Lower lobe of right lung (tissue), 2 donors: ENCODE data around the gene RASSF4. TPM values are rescaled to one million over a fixed set of nuclear protein-coding genes. Genes with fewer than 3 reads are reported as not detected.

Experiments used
- ATAC-seq, 2 donors: fragments of 200-7000 bp; cut with Tn5 transposase; one replicate each; pipeline ENCODE4 v1.9.1; 2020 to 2022; ENCODE audit warnings: mild to moderate bottlenecking in 2 of 2, moderate library complexity in 2 of 2
- DNase-seq: peaks from one replicate; pipeline ENCODE4 v3.0.0-alpha.2; 2020
- H3K27ac ChIP-seq: fragments of 200-600 bp; one replicate; pipeline ENCODE4 v1.8.0; 2022
- H3K27me3 ChIP-seq: fragments of 200-600 bp; one replicate; pipeline ENCODE4 v1.8.0; 2022; ENCODE audit warnings: low read depth
- H3K36me3 ChIP-seq: fragments of 200-600 bp; one replicate; pipeline ENCODE4 v1.8.0; 2022; ENCODE audit warnings: mild to moderate bottlenecking
- H3K4me1 ChIP-seq: fragments of 200-600 bp; one replicate; pipeline ENCODE4 v1.8.0; 2022
- H3K4me3 ChIP-seq: fragments of 200-600 bp; one replicate; pipeline ENCODE4 v1.8.0; 2022; ENCODE audit warnings: mild to moderate bottlenecking
- H3K9me3 ChIP-seq: fragments of 200-600 bp; one replicate; pipeline ENCODE4 v1.8.0; 2022
- CTCF ChIP-seq: fragments of 200-600 bp; IDR thresholded peaks from one replicate; pipeline ENCODE4 v1.8.0; 2022; ENCODE audit warnings: antibody characterized with exemption, mild to moderate bottlenecking
- intact Hi-C: fragments of 100-400 bp; cut with DNase I; formaldehyde crosslinking; loops from one replicate; pipeline ENCODE4 v1.11.0; 2022
- total RNA-seq: library from RNA; stranded (reverse); fragmentation: NEBNext Ultra II Directional; extraction: Animal tissue kit (Norgen Biotek cat#: 25700); gene quantifications from one replicate; pipeline ENCODE4 v1.2.1, GENCODE V29; 2021
- donor health status: DM: no; HTN: yes; CAD: no; lungs with severe emphysema.

The RASSF4 gene
- total RNA-seq, 1 donor from 2014 or later: 49.0 TPM

- Histone ChIP-seq H3K4me1 (peaks cover 56% of the 10 kb centered on the region), H3K27me3 (no peaks in the 10 kb centered on the region), H3K4me3 (peak within 1 kb of the TSS; percentile 74), H3K27ac (peak within 1 kb of the TSS; percentile 95), H3K36me3 (peaks cover 23% of the 10 kb centered on the region), H3K9me3 (no peaks in the 10 kb centered on the region)
- intact Hi-C loops: no loop called here
- ATAC-seq: peak; percentile 90 to 93
- peak; percentile 37 for TF ChIP-seq CTCF
- peak; percentile 81 for DNase-seq
Measured at GRCh38 chr10:45000752-45001380, 41.3 kb downstream of the RASSF4 start, which contains the start of gene ZNF22. Gene ZNF22 (plus strand): TSS chr10:45000923. CDS start chr10:45003369, 2,446 bp downstream.

GRCh38 chr10:45001381-45002148, 42.0 kb downstream of the RASSF4 start:
- Histone ChIP-seq H3K4me1 (peaks cover 54% of the 10 kb centered on the region), H3K27me3 (no peaks in the 10 kb centered on the region), H3K4me3 (peak overlapping the region; percentile 74), H3K27ac (peak overlapping the region; percentile 95), H3K9me3 (no peaks in the 10 kb centered on the region), H3K36me3 (peaks cover 23% of the 10 kb centered on the region)
- intact Hi-C loops: no loop called here
- no peak for TF ChIP-seq CTCF
- DNase-seq: peak; percentile 84
- peak; percentile 76 to 78 for ATAC-seq

GRCh38 chr10:45003432-45004000, 43.9 kb downstream of the RASSF4 start:
- no peak overlapping the region for H3K4me3 ChIP-seq
- intact Hi-C loops: no loop called here
- peaks cover 23% of the 10 kb centered on the region for H3K36me3 ChIP-seq
- no peak overlapping the region for H3K27ac ChIP-seq
- H3K9me3 ChIP-seq: no peaks in the 10 kb centered on the region
- no peak for ATAC-seq
- H3K4me1 ChIP-seq: peaks cover 44% of the 10 kb centered on the region
- H3K27me3 ChIP-seq: no peaks in the 10 kb centered on the region
- DNase-seq: no peak
- TF ChIP-seq CTCF: no peak

- Histone ChIP-seq H3K27ac (no peak overlapping the region), H3K4me3 (no peak overlapping the region), H3K9me3 (no peaks in the 10 kb centered on the region), H3K27me3 (no peaks in the 10 kb centered on the region), H3K36me3 (peaks cover 23% of the 10 kb centered on the region), H3K4me1 (peaks cover 33% of the 10 kb centered on the region)
- TF ChIP-seq CTCF: no peak
- no peak for DNase-seq
- intact Hi-C loops: no loop called here
- ATAC-seq: no peak
Measured at GRCh38 chr10:45004661-45005060, 45.1 kb downstream of the RASSF4 start.

GRCh38 chr10:45005284-45005683, 45.7 kb downstream of the RASSF4 start:
- no peak for TF ChIP-seq CTCF
- no peak overlapping the region for H3K4me3 ChIP-seq
- no peaks in the 10 kb centered on the region for H3K9me3 ChIP-seq
- ATAC-seq: no peak
- peaks cover 23% of the 10 kb centered on the region for H3K36me3 ChIP-seq
- intact Hi-C loops: no loop called here
- peaks cover 27% of the 10 kb centered on the region for H3K4me1 ChIP-seq
- no peak overlapping the region for H3K27ac ChIP-seq
- no peaks in the 10 kb centered on the region for H3K27me3 ChIP-seq
- no peak for DNase-seq
